ENCODE measurements around the gene GBF1. TPM values are rescaled to one million over a fixed set of nuclear protein-coding genes. Genes with fewer than 3 reads are reported as not detected.
"Not testable (repeated sequence)": the region's sequence is repeated elsewhere in the genome, so short reads cannot be mapped to it uniquely, and the experiment has no call there.

Gene GBF1
- polyA plus RNA-seq, 1 donor from 2014 or later, result 14.9 TPM

DNA sequence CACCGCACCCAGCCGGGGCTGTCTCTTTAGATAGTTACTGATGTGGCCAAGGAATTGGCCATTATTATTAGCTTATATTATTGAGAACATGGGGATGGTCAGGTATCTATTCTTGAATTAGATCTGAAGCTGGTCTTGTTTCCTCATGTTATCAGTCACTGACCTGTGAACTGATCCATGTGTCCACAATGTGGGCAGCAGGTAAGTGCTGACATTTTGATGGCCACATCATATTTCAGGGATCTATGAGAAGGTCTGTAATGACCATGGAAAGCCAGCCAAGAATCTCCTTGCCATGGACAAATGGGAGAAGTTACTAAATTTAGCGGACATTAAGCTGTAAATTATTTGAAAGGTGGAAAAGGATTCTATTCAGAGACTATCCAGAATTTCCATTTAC lies 61.4 kb downstream of the GBF1 start:
- Histone ChIP-seq H3K4me3 (ENCODE audit: low read length) (no peak overlapping the region), H4K20me1 (ENCODE audit: insufficient read depth) (no peaks in the 10 kb centered on the region), H3K9ac (ENCODE audit: low read length) (no peak overlapping the region), H3K79me2 (replicated peaks; ENCODE audit: insufficient read depth, low read length) (peaks cover 4% of the 10 kb centered on the region), H2AFZ (ENCODE audit: low read depth, low read length) (no peak overlapping the region), H3K27me3 (ENCODE audit: insufficient read depth, low read depth, low read length) (no peaks in the 10 kb centered on the region), H3K9me3 (ENCODE audit: low read length) (no peaks in the 10 kb centered on the region), H3K4me2 (ENCODE audit: low read length) (no peak overlapping the region), H3F3A (ENCODE audit: insufficient read depth, low read length, poor library complexity, severe bottlenecking) (no peaks in the 10 kb centered on the region), H3K27ac (ENCODE audit: low read length) (no peak overlapping the region), H3K36me3 (ENCODE audit: insufficient read depth, low read length) (no peaks in the 10 kb centered on the region), H3K9me2 (ENCODE audit: insufficient read depth, low read length) (no peaks in the 10 kb centered on the region)
- TF ChIP-seq RAD21 (conservative IDR thresholded peaks at IDR 0.05) (no peak), EP300 (conservative IDR thresholded peaks at IDR 0.05; ENCODE audit: poor library complexity, severe bottlenecking) (no peak), SMC3 (conservative IDR thresholded peaks at IDR 0.05; ENCODE audit: poor library complexity) (no peak), POLR2AphosphoS5 (IDR thresholded peaks at IDR 0.05) (no peak), EZH2 (IDR thresholded peaks at IDR 0.05; ENCODE audit: borderline replicate concordance, insufficient read depth, low read length, poor library complexity, severe bottlenecking) (no peak), MXI1 (conservative IDR thresholded peaks at IDR 0.05; ENCODE audit: poor library complexity, severe bottlenecking) (no peak), TAF1 (IDR thresholded peaks at IDR 0.05; ENCODE audit: low read depth) (no peak)
- TF ChIP-seq, protein P1, sequence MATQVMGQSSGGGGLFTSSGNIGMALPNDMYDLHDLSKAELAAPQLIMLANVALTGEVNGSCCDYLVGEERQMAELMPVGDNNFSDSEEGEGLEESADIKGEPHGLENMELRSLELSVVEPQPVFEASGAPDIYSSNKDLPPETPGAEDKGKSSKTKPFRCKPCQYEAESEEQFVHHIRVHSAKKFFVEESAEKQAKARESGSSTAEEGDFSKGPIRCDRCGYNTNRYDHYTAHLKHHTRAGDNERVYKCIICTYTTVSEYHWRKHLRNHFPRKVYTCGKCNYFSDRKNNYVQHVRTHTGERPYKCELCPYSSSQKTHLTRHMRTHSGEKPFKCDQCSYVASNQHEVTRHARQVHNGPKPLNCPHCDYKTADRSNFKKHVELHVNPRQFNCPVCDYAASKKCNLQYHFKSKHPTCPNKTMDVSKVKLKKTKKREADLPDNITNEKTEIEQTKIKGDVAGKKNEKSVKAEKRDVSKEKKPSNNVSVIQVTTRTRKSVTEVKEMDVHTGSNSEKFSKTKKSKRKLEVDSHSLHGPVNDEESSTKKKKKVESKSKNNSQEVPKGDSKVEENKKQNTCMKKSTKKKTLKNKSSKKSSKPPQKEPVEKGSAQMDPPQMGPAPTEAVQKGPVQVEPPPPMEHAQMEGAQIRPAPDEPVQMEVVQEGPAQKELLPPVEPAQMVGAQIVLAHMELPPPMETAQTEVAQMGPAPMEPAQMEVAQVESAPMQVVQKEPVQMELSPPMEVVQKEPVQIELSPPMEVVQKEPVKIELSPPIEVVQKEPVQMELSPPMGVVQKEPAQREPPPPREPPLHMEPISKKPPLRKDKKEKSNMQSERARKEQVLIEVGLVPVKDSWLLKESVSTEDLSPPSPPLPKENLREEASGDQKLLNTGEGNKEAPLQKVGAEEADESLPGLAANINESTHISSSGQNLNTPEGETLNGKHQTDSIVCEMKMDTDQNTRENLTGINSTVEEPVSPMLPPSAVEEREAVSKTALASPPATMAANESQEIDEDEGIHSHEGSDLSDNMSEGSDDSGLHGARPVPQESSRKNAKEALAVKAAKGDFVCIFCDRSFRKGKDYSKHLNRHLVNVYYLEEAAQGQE (IDR thresholded peaks at IDR 0.05; ENCODE audit: borderline replicate concordance), result no peak
- TF ChIP-seq, protein P2, sequence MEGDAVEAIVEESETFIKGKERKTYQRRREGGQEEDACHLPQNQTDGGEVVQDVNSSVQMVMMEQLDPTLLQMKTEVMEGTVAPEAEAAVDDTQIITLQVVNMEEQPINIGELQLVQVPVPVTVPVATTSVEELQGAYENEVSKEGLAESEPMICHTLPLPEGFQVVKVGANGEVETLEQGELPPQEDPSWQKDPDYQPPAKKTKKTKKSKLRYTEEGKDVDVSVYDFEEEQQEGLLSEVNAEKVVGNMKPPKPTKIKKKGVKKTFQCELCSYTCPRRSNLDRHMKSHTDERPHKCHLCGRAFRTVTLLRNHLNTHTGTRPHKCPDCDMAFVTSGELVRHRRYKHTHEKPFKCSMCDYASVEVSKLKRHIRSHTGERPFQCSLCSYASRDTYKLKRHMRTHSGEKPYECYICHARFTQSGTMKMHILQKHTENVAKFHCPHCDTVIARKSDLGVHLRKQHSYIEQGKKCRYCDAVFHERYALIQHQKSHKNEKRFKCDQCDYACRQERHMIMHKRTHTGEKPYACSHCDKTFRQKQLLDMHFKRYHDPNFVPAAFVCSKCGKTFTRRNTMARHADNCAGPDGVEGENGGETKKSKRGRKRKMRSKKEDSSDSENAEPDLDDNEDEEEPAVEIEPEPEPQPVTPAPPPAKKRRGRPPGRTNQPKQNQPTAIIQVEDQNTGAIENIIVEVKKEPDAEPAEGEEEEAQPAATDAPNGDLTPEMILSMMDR (IDR thresholded peaks at IDR 0.05; ENCODE audit: poor library complexity, severe bottlenecking), result no peak

DNA sequence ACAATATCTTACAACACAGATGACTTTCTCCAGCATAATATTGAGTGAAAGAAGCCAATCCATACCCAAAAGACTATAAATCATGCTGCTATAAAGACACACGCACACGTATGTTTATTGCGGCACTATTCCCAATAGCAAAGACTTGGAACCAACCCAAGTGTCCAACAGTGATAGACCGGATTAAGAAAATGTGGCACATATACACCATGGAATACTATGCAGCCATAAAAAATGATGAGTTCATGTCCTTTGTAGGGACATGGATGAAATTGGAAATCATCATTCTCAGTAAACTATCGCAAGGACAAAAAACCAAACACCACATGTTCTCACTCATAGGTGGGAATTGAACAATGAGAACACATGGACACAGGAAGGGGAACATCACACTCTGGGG lies 63.0 kb downstream of the GBF1 start:
- not testable (repeated sequence) for H3K9me3 ChIP-seq (ENCODE audit: low read length); H3K9me2 ChIP-seq (ENCODE audit: insufficient read depth, low read length); H3K27me3 ChIP-seq (ENCODE audit: insufficient read depth, low read depth, low read length); H3K4me2 ChIP-seq (ENCODE audit: low read length); H3K4me3 ChIP-seq (ENCODE audit: low read length); H3K36me3 ChIP-seq (ENCODE audit: insufficient read depth, low read length); H3K9ac ChIP-seq (ENCODE audit: low read length); H3F3A ChIP-seq (ENCODE audit: insufficient read depth, low read length, poor library complexity, severe bottlenecking); H2AFZ ChIP-seq (ENCODE audit: low read depth, low read length); H4K20me1 ChIP-seq (ENCODE audit: insufficient read depth); H3K79me2 ChIP-seq (replicated peaks; ENCODE audit: insufficient read depth, low read length); H3K27ac ChIP-seq (ENCODE audit: low read length)

DNA sequence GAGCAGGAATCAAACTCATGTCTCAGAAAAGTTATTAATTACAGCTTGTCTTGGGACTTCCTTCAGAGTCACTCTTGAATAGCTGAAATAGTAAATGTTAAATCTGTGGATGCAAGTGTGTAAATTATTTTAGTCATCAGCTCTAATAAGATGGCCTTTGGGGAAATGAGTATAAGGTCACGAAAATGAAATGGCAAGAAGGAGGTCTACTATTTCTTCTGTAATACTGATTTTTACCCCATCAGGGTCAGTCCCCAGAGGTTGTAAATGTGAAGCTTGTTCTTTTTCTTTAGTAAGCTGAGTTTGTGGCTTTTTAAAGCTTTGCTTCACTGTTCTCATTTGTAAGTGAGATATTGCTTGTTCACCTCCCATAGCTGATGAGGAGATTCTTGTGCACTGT lies 63.9 kb downstream of the GBF1 start:
- Histone ChIP-seq H2AFZ (ENCODE audit: low read depth, low read length) (no peak overlapping the region), H3K9me3 (ENCODE audit: low read length) (no peaks in the 10 kb centered on the region), H3K79me2 (replicated peaks; ENCODE audit: insufficient read depth, low read length) (no peaks in the 10 kb centered on the region), H3K9ac (ENCODE audit: low read length) (no peak overlapping the region), H3K4me3 (ENCODE audit: low read length) (no peak overlapping the region), H4K20me1 (ENCODE audit: insufficient read depth) (no peaks in the 10 kb centered on the region), H3F3A (ENCODE audit: insufficient read depth, low read length, poor library complexity, severe bottlenecking) (no peaks in the 10 kb centered on the region), H3K27ac (ENCODE audit: low read length) (no peak overlapping the region), H3K27me3 (ENCODE audit: insufficient read depth, low read depth, low read length) (no peaks in the 10 kb centered on the region), H3K36me3 (ENCODE audit: insufficient read depth, low read length) (no peaks in the 10 kb centered on the region), H3K9me2 (ENCODE audit: insufficient read depth, low read length) (no peaks in the 10 kb centered on the region), H3K4me2 (ENCODE audit: low read length) (no peak overlapping the region)
- TF ChIP-seq POLR2AphosphoS5 (IDR thresholded peaks at IDR 0.05) (no peak), EZH2 (IDR thresholded peaks at IDR 0.05; ENCODE audit: borderline replicate concordance, insufficient read depth, low read length, poor library complexity, severe bottlenecking) (no peak), SMC3 (conservative IDR thresholded peaks at IDR 0.05; ENCODE audit: poor library complexity) (no peak), TAF1 (IDR thresholded peaks at IDR 0.05; ENCODE audit: low read depth) (no peak), EP300 (conservative IDR thresholded peaks at IDR 0.05; ENCODE audit: poor library complexity, severe bottlenecking) (no peak), MXI1 (conservative IDR thresholded peaks at IDR 0.05; ENCODE audit: poor library complexity, severe bottlenecking) (no peak), RAD21 (conservative IDR thresholded peaks at IDR 0.05) (no peak)
- TF ChIP-seq, protein P1 (IDR thresholded peaks at IDR 0.05; ENCODE audit: borderline replicate concordance), result no peak
- TF ChIP-seq, protein P2 (IDR thresholded peaks at IDR 0.05; ENCODE audit: poor library complexity, severe bottlenecking), result no peak

Measured in neural cell (in vitro differentiated cells).